ENCODE measurements around the gene HOXA1.

HOXA1 gene

DNA sequence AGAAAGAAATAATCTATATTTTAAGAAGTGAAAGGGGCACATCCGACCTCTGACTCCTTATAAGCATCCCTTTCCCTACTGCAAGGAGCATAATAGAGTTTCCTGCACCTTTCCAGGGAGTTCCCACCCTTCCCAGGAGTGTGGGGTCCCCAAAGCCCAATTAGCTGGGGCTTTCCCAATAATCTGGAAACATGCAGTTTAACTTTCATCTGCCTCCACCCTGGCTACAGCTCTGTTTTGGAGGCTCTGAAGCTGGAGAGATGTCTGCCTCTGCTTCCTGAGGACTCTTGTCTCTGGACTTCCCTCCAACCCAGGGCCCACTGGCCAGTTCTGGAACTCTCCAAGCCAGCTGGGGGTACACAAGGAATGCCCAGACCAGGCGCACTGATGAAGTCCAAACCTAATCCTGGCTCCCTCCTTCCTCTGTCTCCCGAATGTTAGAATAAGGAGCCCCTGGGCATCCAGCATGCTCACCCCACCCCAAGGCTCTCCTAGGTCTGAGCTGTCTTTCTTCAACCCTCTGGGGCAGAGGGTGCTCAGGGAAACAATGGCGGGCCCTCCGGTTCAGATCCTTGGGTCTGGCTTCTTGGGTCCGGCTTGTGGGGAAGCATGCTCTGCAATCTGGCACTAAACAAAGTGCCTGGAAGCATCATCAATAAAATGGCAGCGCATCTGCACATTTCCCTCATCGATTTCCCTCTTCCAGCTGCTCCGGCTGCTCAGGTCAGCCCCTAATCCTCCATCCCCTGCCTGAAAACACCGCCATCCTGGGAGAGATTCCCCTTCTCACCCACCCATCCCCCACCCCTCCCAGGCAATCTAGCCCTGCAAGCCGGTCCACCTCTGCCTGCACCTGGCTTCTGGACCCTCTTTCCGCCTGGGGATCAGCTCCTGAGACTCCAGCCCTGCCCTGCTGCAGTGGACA, 21.4 kb upstream of the HOXA1 start:
- no peak for DNase-seq (ENCODE audit: low read depth in 2 of 2)

DNA sequence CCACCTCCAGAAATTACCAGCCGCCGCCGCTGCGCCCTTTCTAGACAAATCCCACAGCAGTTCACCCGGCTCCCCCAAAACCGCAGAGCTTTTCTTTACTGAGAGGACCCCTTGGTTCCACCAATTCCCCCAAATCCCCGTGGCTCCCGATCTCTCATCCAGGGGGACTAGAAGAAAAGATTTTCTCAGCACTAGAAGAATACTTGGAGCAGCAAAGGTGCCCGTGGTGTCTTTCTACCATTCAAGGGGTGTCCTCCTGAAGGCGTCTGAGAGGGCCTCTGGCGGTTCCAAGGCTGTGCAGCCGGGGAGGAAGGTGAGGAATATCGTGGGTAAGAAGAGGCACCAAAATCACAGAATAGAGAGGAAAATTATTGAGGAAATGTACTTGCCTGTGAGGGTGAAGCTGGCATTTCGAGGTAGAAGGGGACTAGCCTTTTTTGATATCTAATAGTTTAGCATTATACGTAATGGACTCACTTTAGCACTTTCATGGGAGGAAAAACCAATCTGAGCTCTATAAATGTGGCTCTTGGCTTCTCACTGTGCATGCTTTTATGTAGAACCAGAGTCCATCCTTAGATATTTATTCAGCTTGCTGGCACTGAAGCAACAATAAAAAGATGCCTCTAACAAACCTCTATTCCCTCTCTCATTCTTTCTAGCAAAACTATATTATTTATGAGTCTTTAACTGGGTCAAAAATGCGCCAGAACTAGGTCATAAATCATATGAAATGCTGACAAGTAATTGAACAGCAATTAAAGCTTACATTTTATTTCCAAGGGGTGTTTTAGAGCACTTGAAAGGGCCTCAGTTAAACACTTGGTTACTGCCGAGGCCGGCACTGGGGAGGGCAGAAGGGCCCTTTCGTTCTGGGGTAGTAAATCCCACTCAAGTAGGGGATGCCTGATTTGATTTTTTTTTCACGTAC, 20.5 kb upstream of the HOXA1 start:
- no peak for DNase-seq (ENCODE audit: low read depth in 2 of 2)

DNA sequence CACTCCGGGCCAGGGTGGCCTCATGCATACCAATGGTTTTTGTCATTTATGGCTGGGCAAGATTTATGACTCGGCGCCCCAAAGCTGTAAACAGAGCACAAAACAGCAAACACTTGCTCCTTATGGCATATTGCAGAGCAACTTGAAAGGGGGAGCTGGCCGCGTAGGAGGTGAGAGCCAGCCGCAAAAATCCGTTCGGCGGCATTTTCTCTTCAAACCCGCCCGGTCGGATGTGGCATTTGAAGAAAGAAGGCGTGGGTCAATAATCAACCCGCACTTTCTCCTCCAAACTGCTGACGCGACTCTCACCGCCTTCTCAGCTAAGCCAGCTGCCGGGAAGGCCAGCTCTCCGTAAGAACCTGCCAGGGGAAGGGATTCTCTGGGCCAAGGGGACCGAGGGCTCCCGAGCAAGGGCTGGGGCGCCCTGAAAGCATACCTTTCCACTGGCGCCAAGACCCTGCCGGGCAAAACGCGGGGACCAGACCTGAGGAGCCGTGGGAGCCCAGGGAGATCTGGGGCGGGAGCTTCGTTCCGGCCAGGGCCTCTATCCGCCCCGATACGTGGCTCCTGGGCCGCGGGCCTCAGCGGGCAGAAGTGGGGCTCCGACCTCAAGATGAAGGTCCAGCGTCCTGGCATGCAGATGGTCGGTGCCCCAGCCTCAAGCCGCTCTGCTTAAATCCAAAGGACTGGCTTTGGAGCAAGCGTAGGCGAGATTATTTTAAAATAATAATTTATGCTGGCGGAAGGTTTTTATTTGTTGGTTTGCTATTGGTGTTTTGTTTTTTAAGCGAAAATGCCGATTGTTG, 19.6 kb upstream of the HOXA1 start:
- DNase-seq (ENCODE audit: low read depth in 2 of 2) = no peak

DNA sequence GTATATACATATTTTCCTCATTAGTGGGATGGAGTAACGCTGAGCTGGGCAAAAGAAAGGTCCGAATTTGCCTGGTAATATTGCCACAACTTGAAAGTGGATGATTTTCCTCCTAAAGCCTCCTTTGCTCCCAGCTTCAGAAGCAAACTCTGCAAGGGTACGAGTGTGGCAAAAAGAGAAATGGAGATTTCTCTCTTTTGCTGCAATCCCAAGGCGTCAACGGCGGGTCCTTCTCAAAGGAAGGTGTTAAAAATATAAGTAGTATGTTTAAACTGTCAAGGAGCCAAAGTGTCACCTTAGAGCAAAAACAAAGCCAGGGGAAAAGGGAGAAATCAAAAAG, 19.1 kb upstream of the HOXA1 start:
- DNase-seq (ENCODE audit: low read depth in 2 of 2) = no peak

DNA sequence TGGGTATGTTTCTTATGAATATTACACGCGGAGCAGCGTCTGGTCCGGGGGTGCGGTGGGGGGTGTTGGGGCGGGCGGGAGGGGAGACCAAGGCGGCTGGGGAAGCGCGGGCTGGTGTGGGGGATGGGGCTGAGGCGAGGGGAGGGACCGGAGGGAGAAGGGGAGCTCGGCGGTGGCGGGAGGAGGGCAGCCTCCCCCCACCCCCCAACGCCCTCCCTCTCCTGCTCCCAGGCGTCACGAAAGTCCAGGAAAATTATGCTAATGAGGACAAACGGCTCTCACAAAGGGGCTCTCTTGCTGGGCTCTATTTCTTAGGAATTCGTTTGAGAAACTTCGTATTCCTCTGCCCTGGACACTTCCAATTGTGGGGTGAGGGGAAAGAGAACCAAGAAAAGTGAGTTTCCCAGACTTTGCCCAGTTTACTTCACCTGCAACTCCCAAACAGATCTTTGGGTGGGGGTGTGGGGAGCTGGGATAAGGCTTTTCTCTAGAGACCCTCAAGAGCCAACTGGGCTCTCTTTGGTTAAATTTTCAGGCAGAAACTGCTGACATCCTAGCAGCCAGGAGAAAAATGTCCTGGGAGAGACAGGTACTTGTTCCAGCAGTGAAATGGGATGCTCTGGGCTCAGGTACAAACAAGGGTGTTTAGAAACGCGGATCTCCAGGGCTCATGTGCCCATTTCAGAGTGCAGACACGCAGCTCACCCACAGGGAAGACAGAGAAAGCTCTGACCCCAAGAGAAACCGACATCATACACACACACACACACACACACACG, 18.4 kb upstream of the HOXA1 start:
- no peak for DNase-seq (ENCODE audit: low read depth in 2 of 2)

DNA sequence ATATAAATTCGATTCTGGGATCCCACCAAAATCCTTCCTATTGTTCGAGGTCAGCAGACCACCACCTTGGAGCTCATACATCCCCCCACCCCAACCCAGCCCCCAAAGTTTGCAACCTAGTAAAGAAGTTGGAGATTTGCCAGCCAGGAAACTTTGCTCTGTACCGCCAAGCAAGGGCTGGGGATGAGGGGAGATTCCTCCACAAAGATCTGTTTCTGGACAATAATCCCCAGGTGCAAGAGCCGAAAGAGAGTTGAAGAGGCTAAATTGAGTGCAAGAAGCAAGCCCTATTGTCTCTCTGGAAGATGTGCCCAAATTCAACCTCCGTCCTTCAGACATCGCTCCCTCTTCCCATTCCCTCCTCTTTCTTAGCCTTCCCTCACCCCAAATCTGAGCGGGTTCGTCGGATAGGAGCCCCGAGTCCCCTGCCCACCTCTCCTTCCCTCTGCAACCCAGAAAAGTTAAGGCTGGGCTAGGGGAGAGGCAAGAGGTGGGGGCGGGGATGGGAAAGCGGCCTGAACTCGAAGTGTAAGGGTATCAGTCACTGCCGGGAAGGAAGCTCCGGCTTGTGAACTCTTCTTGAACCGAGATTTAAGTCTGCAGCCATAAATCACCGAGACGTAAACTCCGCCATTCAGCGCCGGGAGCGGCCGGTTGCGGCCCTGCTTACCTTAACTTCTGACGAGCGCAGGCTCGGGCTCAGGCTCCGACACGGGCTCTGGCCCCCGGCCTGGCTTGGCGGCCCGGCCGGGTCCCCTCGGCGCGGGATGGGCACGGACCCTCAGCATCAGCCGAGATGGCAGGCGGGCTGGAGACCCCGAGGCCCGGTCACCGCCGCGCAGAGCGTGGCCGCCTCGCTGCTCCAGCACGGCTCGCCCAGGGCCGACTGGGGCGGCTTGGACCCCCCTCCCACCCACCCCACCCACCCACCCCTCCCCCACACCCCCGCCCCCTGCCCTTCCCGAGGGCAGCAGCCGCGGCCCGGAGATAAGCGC, 17.5 kb upstream of the HOXA1 start:
- DNase-seq (ENCODE audit: low read depth in 2 of 2) = no peak

DNA sequence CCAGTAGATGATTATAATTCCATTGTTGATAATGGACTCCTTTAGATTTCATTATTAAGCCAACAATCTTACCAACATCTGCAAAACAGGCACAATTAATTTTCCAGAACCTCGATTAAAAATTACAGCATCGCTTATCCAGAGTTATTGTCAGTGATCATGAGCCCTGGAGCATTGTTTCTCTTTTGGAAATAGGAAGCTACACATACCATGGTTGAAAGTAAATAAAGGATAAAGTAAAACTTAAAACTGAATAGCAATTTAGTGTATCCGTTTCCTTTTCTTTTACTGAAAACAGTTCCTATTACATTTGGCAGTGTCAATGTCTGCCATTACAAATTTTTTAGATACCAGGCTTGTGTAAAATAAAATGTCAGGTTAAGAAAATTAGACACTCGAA, 16.6 kb upstream of the HOXA1 start:
- DNase-seq (ENCODE audit: low read depth in 2 of 2) = no peak

DNA sequence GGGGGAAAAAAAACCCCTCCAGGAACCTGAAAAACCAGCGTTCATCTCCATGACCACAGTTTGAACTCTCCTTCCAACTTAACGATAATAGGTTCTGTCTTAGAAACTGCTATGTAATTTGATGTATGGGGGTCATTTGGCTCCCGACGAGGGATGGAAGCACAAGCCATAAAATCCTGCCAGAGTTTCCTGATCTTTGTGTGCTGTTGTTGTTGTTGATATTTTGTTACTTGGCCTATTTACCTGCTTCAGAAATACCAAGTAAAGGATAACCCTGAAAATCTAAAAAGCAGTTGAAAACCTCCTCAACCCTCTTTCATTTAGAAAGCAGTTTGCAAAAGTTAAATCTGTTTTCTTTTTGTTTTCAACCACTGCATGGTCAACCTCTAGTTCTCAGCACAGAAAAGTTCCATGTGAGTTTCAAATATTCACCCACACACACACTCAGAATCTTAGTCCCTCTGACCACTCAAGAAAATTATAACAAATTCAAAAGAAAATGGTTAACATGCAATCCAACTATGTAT, 16.0 kb upstream of the HOXA1 start:
- DNase-seq (ENCODE audit: low read depth in 2 of 2) = no peak

DNA sequence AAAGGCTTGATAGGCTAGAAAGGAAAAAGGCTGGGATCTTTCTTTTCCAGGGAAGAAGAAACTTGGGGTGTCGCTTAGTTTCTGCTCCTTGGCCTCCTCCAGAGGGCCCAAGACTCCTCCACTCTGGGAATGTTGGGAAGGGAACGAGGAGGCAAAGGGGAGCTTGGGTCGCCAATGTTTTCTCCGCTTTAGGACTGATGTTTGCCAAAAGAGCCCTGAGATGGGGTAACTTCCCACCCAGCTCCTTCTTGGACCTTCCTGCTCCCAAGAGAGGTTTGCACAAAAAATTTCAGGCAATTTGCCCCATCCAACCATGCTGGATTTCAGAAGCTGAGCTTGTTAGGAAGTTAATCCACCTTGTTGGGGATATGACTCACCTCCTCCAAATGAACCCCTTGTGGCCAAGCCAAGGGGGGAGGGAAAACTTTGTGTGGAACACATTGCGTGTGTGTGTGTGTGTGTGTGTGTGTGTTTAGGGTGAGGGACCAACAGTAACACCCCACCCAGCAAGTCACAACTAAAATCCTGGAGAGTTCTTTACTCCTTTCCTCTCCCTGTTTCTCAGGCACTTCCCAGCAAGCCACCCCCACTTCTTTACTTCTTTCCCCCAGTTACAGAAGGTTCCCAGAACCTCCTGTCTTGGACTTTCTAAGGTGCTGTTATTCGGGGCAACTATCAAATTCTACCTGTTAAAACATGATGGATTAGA, 15.4 kb upstream of the HOXA1 start:
- no peak for DNase-seq (ENCODE audit: low read depth in 2 of 2)

DNA sequence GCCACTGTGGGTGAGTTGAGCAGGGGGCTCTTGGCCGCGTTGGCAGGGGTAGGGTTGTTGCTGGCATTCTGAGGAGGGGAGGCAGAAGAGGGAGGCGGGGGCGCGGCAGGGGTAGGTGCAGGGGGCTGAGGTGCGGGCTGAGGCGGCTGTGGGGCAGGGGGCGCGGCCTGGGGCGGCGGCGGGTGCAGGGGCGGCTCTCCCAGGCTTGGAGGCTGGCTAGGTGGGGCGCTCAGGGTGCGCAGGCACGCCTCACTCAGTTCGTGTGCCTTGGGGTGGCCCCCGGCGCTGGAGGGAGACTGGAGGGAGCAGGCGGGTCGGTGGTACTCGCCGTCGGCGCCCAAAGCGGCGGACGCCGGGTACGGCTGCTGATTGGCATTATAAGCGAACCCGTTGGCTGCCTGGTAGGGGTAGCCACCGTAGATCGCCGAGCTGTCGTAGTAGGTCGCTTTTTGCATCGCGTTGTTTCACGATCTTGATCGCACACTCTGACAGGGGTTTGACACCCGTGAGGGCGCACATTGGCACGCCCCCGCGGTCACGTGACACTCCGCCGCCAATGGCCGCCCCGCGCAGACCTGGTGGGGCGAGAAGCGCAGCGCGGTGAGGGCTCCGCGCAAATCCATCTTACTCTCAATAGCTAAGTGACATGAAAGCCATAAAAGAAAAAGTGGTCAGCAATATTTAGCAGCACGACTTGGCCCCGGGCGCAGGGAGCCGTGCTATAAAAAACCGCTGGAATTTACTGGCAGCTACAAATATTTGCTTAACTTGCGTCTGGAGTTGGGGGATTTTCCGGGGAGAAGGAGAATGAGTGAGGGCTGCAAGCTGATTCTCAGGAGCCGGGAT, 14.6 kb upstream of the HOXA1 start:
- DNase-seq (ENCODE audit: low read depth in 2 of 2) = no peak

DNA sequence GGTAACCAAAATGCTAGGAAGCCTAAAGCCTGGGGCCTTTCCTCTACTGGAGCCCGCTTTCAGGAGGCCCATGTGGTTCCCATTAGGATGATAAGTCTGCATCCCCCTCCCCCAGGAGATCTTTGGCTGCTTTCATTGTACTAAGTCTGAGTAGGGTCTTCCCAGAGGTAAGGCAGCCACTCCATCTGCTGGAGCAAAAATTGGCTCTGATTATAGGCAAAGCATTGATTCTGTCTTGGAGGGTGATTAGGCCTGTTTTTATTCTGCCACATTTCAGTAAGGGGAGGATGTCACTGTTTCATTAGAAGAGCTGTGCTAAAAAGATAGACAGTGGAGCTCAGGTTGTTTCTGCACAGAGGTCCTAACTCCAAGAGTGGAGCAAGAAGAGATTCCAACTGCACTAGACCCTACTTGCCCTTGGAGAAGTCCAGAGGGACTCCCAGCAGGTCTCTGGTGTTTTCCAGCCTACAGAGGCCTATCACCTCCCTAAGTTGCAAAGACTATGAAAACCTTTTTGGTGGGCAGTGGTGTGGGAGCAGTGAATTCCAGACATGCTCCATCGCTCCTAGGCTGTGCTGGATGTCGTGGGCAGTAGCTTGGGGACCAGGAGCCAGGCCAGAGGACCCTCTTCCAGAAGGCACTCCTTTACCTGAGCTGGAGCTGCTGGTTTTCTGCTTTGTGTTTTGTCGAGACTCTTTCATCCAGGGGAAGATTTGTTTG, 13.8 kb upstream of the HOXA1 start:
- DNase-seq (ENCODE audit: low read depth in 2 of 2) = no peak

DNA sequence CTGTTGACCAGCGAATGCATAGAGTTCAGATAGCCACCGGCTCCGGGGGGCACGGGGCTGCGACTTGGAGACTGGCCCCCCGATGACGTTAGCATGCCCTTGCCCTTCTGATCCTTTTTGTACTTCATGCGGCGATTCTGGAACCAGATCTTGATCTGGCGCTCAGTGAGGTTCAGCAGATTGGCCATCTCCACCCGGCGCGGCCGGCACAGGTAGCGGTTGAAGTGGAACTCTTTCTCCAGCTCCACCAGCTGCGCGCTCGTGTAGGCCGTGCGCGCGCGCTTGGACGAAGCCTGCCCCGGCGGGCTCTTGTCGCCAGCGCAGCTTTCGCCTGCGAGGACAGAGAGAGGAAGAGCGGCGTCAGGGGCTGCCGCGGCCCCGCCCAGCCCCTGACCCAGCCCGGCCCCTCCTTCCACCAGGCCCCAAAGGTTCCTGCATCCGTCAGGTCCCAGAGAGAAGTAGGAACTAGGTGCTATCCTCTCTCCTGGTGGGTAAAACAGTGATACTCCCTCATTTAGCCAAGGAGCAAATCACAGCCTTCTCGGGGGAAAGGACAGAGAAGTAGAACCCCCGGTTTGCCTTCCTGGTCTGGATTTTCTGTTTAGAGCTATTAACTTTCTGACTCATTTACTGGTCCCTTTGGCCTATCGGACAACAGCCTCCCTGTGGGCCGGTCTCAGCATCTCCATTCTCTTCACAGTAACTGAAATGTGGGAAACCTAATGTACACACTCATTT, 12.8 kb upstream of the HOXA1 start:
- no peak for DNase-seq (ENCODE audit: low read depth in 2 of 2)

DNA sequence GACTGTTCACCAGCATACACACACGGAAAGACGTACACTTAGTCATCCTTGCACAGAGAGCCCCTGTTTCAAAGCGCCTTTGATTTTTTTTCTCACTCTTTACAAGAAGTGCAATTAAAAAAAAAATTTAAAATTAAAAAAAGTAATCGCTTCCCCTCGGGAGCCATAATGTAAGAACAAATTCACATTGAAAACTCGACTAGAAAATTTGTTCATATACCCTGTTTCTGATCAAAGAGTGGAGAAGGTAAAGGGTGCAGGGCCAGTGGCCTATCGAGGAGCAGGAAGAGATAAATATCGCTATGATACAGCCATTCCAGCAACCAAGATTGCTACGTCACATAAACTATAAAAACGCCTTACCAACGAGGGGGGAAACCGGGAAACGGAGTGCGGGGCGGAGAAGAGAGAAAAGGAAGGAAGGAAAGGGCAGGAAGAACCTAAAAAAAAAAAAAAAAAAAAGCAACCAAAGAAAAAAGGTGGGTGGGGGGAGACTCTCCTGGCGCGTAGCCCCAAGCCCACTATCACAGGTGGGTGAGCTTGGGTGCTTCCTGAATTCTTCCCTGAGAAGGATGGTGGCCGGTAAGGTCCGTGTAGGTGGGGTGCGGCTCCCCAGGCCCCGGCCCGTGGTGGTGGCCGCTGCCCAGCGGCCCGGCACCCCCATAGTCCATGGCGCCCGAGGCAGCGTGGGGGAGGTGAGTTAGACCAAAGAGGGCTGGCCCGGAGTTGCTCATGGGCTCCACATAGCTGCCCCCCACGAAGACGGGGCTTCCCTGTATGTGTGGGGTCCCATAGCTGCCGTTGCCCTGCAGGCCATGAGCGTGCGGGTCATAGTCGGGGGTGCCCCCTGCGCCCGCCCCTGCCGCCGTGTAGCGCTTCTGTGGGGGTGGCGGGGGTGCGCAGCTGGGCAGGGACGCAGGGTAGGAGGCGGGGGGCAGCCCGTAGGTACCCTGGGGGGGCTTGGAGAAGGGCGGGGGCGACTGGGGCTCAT, 11.9 kb upstream of the HOXA1 start:
- no peak for DNase-seq (ENCODE audit: low read depth in 2 of 2)

DNA sequence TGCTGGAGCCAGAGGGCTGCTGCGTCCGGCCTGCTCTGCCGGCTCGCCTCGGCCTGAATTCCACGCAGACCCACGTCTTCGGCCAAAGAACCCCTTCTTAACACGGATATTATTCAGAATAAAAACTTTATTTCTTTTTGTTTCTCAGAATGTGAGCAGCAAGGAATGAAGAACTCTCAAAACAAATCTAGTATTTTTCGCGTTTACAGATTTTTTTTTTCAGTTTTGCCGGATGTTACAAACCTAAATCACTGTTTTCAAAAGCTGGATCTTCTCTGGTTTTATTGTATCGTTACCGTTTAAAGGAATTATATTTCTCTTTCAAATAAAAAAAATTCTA, 11.1 kb upstream of the HOXA1 start:
- DNase-seq (ENCODE audit: low read depth in 2 of 2) = no peak

DNA sequence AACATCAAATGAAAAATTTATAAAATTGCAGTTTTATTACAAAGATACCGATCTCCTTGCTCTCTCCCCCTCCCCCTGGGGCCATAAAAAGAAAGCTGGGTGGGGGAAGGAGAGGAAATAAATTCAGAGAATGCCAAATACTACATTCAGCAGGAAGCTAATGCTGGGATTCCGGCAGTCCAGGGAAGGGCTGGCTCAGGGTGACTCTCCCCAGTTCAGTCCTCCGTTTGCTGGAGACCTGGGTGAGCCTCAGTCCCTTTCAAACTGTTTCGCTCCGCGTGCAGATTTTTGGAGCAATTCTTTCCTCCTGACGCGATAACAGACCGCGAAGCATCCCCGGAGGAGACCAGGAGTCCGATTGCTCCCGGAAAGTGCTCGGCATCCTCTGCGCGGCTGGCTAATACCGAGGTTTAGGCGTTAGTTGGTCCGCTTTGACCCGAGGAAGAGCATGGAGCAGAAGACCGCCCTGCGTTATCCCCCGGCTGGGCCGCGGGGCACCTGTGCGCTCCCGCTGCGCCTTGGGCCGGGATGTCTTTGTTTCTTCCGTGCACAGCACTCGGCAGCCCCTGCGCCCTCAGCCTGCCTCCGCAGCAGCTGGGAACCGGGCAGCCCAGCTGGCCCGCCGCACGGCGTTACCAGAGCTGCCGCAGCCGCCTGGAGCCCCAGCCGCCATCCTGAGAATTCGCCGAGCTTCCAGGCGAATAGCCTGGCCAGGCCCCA, 10.5 kb upstream of the HOXA1 start:
- no peak for DNase-seq (ENCODE audit: low read depth in 2 of 2)
